Bronchus fibroblast of lung (primary cell): ENCODE data around the gene WDR43. TPM values are rescaled to one million over a fixed set of nuclear protein-coding genes. Genes with fewer than 3 reads are reported as not detected.

Experiments used
- total RNA-seq: library from RNA; depleted of rRNA; stranded (reverse); fragments of >200 nt; gene quantifications from 2 replicates; pipeline ENCODE4 v1.2.3, GENCODE V29; 2015

The WDR43 gene
- 35.5 and 39.4 TPM in 2 replicates for total RNA-seq

GRCh38 chr2:28894470-28895188 is at the start of gene WDR43:
WDR43 (plus strand) TSS chr2:28894667; CDS start chr2:28894699, 32 bp downstream.

GRCh38 chr2:28870146-28870891 is 24.1 kb upstream of the WDR43 start, which contains the start of gene TRMT61B:
TRMT61B (minus strand) TSS chr2:28870309; CDS start chr2:28870277, 32 bp downstream.

GRCh38 chr2:28981016-28981441 is 86.6 kb downstream of the WDR43 start, which contains the start of gene TOGARAM2:
TOGARAM2 (plus strand) TSS chr2:28981298; CDS start chr2:28994835, 13,537 bp downstream.

Other genes starting within 250 kb of the WDR43 start
- 82.7 and 87.9 TPM in 2 replicates for gene PPP1CB, start 142.8 kb upstream of the WDR43 start, total RNA-seq
- gene SPDYA, start 83.8 kb upstream of the WDR43 start, total RNA-seq = 0.15 and 0.17 TPM in 2 replicates
- 7.6 and 11.1 TPM in 2 replicates for gene TRMT61B, start 24.4 kb upstream of the WDR43 start, total RNA-seq
- gene TOGARAM2, start 86.6 kb downstream of the WDR43 start, total RNA-seq = under 0.01 TPM in 1 of 2 replicates, not detected in the other
- gene PCARE, start 179.9 kb downstream of the WDR43 start, total RNA-seq = not detected in 2 replicates
- 14.7 and 18.0 TPM in 2 replicates for gene CLIP4, start 220.7 kb downstream of the WDR43 start, total RNA-seq